ENCODE measurements around the gene KCNK4. TPM values are rescaled to one million over a fixed set of nuclear protein-coding genes. Genes with fewer than 3 reads are reported as not detected.

Gene KCNK4
- total and polyA plus RNA-seq, 8 donors: 0.11 to 0.14 TPM; not detected in 6

DNA sequence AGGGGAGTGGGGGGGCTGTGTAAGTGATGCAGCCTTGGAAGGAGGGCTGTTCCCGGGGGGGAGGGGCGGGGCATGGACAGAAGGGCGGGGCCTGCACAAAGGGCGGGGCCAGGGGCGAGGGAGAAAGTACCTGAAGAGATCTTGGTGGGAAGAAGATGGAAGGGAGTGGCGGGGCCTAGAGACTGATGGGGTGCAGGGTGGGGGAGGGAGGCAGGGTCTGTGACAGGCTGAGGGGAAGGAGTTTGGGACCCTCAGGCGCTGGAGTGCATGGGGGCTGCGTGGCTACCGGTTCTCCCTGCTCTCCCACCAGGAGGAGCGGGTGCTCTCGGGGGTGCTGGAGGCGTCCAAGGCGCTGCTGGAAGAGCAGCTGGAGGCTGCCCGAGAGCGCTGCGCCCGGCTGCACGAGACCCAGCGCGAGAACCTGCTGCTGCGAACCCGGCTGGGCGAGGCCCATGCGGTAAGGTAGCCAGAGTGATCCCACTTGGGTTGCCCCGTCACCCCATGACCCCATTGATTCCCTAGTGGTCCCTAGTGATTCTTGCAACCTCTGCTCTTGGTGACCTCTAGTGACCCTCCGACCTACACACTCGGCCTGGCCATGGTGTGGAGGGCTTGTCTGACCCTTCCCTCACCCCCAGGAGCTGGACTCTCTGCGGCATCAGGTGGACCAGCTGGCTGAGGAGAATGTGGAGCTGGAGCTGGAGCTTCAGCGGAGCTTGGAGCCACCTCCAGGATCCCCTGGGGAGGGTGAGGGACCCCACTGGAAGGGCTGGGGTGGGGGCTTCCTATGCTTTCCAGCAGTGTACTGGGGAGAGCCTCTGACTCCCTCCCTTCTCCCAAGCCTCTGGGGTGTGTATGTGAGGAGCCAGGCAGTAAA, 52.0 kb downstream of the KCNK4 start:
- DNase-seq (peak in 1 of 4 donors; percentile 77), ATAC-seq (peak; percentile 43)
- H3K4me3 ChIP-seq: peak overlapping the region in 1 of 2 donors; percentile 49
- no peaks in the 10 kb centered on the region for H3K27me3 ChIP-seq
- no peaks in the 10 kb centered on the region for H3K9me3 ChIP-seq
- intact Hi-C loops (cut with DNase I): no loop called here
- peaks cover 0 to 31% of the 10 kb centered on the region in 2 donors for H3K36me3 ChIP-seq
- peaks cover 0 to 43% of the 10 kb centered on the region in 2 donors for H3K4me1 ChIP-seq
- TF ChIP-seq, protein P1, sequence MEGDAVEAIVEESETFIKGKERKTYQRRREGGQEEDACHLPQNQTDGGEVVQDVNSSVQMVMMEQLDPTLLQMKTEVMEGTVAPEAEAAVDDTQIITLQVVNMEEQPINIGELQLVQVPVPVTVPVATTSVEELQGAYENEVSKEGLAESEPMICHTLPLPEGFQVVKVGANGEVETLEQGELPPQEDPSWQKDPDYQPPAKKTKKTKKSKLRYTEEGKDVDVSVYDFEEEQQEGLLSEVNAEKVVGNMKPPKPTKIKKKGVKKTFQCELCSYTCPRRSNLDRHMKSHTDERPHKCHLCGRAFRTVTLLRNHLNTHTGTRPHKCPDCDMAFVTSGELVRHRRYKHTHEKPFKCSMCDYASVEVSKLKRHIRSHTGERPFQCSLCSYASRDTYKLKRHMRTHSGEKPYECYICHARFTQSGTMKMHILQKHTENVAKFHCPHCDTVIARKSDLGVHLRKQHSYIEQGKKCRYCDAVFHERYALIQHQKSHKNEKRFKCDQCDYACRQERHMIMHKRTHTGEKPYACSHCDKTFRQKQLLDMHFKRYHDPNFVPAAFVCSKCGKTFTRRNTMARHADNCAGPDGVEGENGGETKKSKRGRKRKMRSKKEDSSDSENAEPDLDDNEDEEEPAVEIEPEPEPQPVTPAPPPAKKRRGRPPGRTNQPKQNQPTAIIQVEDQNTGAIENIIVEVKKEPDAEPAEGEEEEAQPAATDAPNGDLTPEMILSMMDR (IDR thresholded peaks at IDR 0.05): no peak
- H3K27ac ChIP-seq: peak overlapping the region in 1 of 2 donors; percentile 86

DNA sequence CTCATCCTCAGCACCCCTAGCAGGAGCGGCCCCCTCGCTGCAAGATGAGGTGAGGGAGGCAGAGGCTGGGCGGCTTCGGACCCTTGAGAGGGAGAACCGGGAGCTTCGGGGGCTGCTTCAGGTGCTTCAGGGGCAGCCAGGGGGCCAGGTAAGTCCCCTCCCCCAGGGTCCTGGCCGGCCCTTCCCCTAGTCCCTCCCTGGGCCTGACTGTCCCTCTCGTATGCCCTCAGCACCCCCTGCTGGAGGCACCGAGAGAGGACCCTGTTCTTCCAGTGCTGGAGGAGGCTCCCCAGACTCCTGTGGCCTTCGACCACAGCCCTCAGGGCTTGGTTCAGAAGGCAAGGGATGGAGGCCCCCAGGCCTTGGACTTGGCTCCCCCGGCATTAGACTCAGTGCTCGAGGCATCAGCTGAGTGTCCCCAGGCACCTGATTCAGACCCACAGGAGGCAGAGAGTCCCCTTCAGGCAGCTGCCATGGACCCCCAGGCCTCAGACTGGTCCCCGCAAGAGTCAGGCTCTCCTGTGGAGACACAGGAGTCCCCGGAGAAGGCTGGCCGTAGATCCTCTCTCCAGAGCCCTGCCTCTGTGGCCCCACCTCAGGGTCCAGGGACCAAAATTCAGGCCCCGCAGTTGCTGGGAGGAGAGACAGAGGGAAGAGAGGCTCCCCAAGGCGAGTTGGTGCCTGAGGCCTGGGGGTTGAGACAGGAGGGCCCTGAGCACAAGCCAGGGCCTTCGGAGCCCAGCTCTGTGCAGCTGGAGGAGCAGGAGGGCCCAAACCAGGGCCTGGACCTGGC, 52.9 kb downstream of the KCNK4 start:
- peak; percentile 6 for ATAC-seq
- intact Hi-C loops (cut with DNase I): no loop called here

DNA sequence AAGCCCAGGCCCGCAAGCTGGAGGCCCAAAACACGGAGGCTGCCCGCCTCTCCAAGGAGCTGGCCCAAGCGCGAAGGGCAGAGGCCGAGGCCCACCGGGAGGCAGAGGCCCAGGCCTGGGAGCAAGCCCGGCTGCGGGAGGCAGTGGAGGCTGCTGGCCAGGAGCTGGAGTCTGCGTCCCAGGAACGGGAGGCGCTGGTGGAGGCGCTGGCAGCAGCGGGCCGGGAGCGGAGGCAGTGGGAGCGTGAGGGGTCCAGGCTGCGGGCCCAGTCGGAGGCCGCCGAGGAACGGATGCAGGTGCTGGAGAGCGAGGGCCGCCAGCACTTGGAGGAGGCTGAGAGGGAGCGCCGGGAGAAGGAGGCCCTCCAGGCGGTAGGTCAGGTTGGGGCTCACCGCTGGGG, 53.7 kb downstream of the KCNK4 start:
- Histone ChIP-seq H3K36me3 (peaks cover 0 to 43% of the 10 kb centered on the region in 2 donors), H3K27me3 (no peaks in the 10 kb centered on the region), H3K4me1 (peaks cover 0 to 28% of the 10 kb centered on the region in 2 donors), H3K4me3 (no peak overlapping the region), H3K27ac (no peak overlapping the region), H3K9me3 (no peaks in the 10 kb centered on the region)
- ATAC-seq: no peak
- DNase-seq: peak in 1 of 4 donors; percentile 76
- intact Hi-C loops (cut with DNase I): no loop called here
- TF ChIP-seq, protein P1 (IDR thresholded peaks at IDR 0.05): no peak

More for the DNA sequence above, 52.9 kb downstream of the KCNK4 start:
- H3K27ac ChIP-seq: no peak overlapping the region
- no peaks in the 10 kb centered on the region for H3K9me3 ChIP-seq
- no peaks in the 10 kb centered on the region for H3K27me3 ChIP-seq
- H3K4me1 ChIP-seq: peaks cover 0 to 36% of the 10 kb centered on the region in 2 donors
- TF ChIP-seq, protein P1 (IDR thresholded peaks at IDR 0.05): peak in 1 of 2 donors; percentile 25
- no peak overlapping the region for H3K4me3 ChIP-seq
- peak in 1 of 4 donors; percentile 80 for DNase-seq
- peaks cover 0 to 35% of the 10 kb centered on the region in 2 donors for H3K36me3 ChIP-seq

DNA sequence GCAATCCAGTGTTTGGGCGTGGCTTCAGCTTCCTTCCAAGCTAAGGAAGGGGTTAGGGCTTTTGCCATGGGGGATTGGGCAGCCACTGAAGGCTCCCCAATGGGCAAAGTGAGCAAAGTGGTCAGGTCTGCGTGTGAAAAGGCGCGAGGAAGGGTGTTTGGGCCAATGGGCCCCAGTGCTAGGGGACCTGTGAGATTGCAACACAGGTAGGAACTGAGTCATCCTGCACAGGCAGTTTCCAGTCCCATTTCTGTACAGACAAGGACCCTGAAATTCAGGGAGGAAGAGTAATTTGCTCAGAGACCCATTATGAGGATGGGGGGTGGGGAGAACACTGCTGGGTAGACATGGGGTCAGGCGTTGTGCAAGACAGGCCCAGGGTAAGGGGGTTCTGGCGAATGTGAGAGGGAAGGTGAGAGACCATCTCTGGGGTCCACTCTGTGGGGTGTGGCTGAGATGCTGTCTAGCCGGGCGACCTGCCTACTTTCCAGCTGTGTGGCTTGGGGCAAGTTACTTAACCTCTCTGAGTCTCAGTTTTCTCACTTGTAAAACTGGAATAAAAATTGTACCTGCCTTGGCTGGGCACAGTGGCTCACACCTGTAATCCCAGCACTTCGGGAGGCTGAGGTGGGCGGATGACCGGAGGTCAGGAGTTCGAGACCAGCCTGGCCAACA, 56.2 kb downstream of the KCNK4 start:
- Histone ChIP-seq H3K4me1 (peaks cover 0 to 5% of the 10 kb centered on the region in 2 donors), H3K36me3 (peaks cover 0 to 61% of the 10 kb centered on the region in 2 donors), H3K27me3 (no peaks in the 10 kb centered on the region), H3K4me3 (no peak overlapping the region), H3K9me3 (no peaks in the 10 kb centered on the region), H3K27ac (no peak overlapping the region)
- TF ChIP-seq, protein P1 (IDR thresholded peaks at IDR 0.05): no peak
- ATAC-seq (no peak), DNase-seq (no peak)
- intact Hi-C loops (cut with DNase I): no loop called here
